Tibial artery (tissue), 4 donors: ENCODE measurements around the gene DNAH12.

ENCODE experiments used
- DNase-seq, 2 donors: peaks; one replicate each; pipeline ENCODE4 v3.0.0-alpha.2; 2019
- H3K27ac ChIP-seq, 2 donors: fragments of 200-600 bp; sonication (generic) in 1 of 2; 1 replicate in 1 of 2; 2 replicates in 1 of 2; pipeline ENCODE4 v1.5.1; 2018 to 2019; ENCODE audit warnings: mild to moderate bottlenecking in 1 of 2
- H3K27me3 ChIP-seq, 2 donors: fragments of 200-600 bp; sonication (generic) in 1 of 2; one replicate each; pipeline versions ENCODE4 v1.5.1 to v1.6.0; 2016 to 2019
- H3K36me3 ChIP-seq, 3 donors: fragments of 200-600 bp; sonication (generic) in 2 of 3; one replicate each; pipeline ENCODE4 v1.5.1; 2016 to 2019; ENCODE audit warnings: mild to moderate bottlenecking in 2 of 3
- H3K4me1 ChIP-seq, 4 donors: fragments of 200-600 bp; sonication (generic) in 2 of 4; 1 replicate in 3 of 4; 2 replicates in 1 of 4; pipeline ENCODE4 v1.5.1; 2016 to 2019
- H3K4me3 ChIP-seq, 2 donors: fragments of 200-600 bp; sonication (generic) in 1 of 2; 1 replicate in 1 of 2; 2 replicates in 1 of 2; pipeline ENCODE4 v1.5.1; 2018 to 2019; ENCODE audit warnings: mild to moderate bottlenecking in 2 of 2
- H3K9me3 ChIP-seq, 3 donors: fragments of 200-600 bp; sonication (generic) in 1 of 3; one replicate each; pipeline ENCODE4 v1.5.1; 2016 to 2019
- intact Hi-C: fragments of 100-400 bp; cut with DNase I; formaldehyde crosslinking; loops from one replicate; pipeline ENCODE4 v1.15.0; 2023; ENCODE audit warnings: low total_unique reads
- TF ChIP-seq, protein P1 (sequence below), 2 experiments: fragments of 200-600 bp in 1 of 2; fragments of 450-650 bp in 1 of 2; IDR thresholded peaks; one replicate each; pipeline ENCODE4 v1.5.1; 2017 to 2019; ENCODE audit warnings: antibody characterized with exemption in 2 of 2, mild to moderate bottlenecking in 1 of 2, moderate library complexity in 1 of 2

Gene DNAH12

GRCh38 chr3:57397175-57398026 is 146.7 kb downstream of the DNAH12 start:
- Histone ChIP-seq H3K9me3 (no peaks in the 10 kb centered on the region), H3K27ac (no peak overlapping the region), H3K4me1 (no peaks in the 10 kb centered on the region), H3K36me3 (no peaks in the 10 kb centered on the region), H3K4me3 (no peak overlapping the region), H3K27me3 (no peaks in the 10 kb centered on the region)
- no peak for DNase-seq
- intact Hi-C loops = no loop called here
- TF ChIP-seq, protein P1, sequence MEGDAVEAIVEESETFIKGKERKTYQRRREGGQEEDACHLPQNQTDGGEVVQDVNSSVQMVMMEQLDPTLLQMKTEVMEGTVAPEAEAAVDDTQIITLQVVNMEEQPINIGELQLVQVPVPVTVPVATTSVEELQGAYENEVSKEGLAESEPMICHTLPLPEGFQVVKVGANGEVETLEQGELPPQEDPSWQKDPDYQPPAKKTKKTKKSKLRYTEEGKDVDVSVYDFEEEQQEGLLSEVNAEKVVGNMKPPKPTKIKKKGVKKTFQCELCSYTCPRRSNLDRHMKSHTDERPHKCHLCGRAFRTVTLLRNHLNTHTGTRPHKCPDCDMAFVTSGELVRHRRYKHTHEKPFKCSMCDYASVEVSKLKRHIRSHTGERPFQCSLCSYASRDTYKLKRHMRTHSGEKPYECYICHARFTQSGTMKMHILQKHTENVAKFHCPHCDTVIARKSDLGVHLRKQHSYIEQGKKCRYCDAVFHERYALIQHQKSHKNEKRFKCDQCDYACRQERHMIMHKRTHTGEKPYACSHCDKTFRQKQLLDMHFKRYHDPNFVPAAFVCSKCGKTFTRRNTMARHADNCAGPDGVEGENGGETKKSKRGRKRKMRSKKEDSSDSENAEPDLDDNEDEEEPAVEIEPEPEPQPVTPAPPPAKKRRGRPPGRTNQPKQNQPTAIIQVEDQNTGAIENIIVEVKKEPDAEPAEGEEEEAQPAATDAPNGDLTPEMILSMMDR (IDR thresholded peaks at IDR 0.05) = peak; percentile 48 to 62

DNA sequence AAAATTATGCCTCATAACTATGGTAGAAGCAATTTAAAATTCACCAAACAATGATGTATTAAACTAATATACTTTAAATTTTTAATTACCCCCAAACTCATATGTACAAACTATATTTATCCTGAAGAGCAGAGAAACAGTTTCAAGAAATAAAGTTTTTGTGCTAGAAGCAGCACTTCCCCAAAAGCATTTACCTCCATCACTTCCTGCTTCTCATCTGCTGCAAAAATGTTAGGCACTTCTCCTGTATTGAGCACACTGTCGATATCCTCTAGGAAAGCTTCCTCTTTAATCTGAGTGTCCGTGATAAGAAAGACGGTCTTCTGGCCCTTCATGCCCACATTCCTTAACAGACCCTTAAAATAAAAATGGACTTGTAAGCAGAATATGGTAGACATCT is 150.2 kb downstream of the DNAH12 start:
- TF ChIP-seq, protein P1 (IDR thresholded peaks at IDR 0.05) = no peak

DNA sequence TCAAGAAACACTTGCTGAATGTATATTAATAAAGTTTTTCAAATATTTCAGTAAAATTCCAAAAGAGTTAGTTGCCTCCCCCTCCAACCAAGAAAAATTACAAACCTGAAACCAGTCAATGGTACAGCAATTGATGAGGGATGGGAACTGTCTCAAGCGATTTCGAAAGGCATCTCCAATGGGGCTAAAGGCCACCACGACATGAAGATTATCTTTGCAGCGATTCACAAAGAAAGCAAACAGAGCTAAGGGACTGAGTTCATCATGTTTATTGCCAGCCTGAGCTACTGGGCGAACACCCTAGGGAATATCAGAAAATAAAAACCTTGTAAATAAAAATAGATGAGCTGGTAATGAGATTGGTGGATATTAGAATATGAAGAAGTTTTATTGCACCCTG is 152.4 kb downstream of the DNAH12 start:
- Histone ChIP-seq H3K27ac (no peak overlapping the region), H3K4me3 (no peak overlapping the region), H3K4me1 (no peaks in the 10 kb centered on the region), H3K9me3 (no peaks in the 10 kb centered on the region), H3K36me3 (no peaks in the 10 kb centered on the region), H3K27me3 (no peaks in the 10 kb centered on the region)
- DNase-seq = no peak
- intact Hi-C loops = no loop called here
- TF ChIP-seq, protein P1 (IDR thresholded peaks at IDR 0.05) = no peak

More for the DNA sequence above, 150.2 kb downstream of the DNAH12 start:
- H3K36me3 ChIP-seq = no peaks in the 10 kb centered on the region
- no peaks in the 10 kb centered on the region for H3K4me1 ChIP-seq
- no peaks in the 10 kb centered on the region for H3K27me3 ChIP-seq
- H3K27ac ChIP-seq = no peak overlapping the region
- H3K9me3 ChIP-seq = no peaks in the 10 kb centered on the region
- DNase-seq = no peak
- no peak overlapping the region for H3K4me3 ChIP-seq
- intact Hi-C loops = no loop called here

DNA sequence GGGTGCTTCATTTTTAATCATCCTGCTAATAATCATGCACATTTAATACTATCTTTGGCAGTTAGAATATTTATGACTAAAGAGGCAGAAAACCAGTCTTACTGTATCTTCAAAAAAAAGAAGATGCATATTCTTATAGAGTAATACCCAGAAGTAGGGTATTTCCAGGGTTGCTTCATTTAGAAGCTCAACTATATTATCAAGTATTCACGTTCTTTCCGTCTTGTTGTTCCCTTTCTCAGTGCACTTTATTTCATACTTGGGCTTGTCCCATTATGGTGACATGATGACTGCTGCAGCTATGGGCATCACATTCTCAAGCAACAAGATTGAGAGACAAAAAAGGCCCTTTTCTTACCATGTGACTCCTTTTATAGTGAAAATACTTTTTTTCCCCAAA is 154.9 kb downstream of the DNAH12 start:
- Histone ChIP-seq H3K36me3 (no peaks in the 10 kb centered on the region), H3K9me3 (no peaks in the 10 kb centered on the region), H3K27ac (no peak overlapping the region), H3K27me3 (no peaks in the 10 kb centered on the region), H3K4me3 (no peak overlapping the region), H3K4me1 (no peaks in the 10 kb centered on the region)
- TF ChIP-seq, protein P1 (IDR thresholded peaks at IDR 0.05) = no peak
- no peak for DNase-seq
- intact Hi-C loops = no loop called here

GRCh38 chr3:57386307-57386706 is 157.8 kb downstream of the DNAH12 start:
- DNase-seq = no peak
- Histone ChIP-seq H3K36me3 (no peaks in the 10 kb centered on the region), H3K9me3 (no peaks in the 10 kb centered on the region), H3K4me1 (no peaks in the 10 kb centered on the region), H3K27me3 (no peaks in the 10 kb centered on the region), H3K4me3 (no peak overlapping the region), H3K27ac (no peak overlapping the region)
- intact Hi-C loops = no loop called here
- TF ChIP-seq, protein P1 (IDR thresholded peaks at IDR 0.05) = no peak
